GM12878 (cell line): ENCODE measurements around the gene ELL2. TPM values are rescaled to one million over a fixed set of nuclear protein-coding genes. Genes with fewer than 3 reads are reported as not detected.

Experiments
- ATAC-seq: fragments of 200-7000 bp; cut with Tn5 transposase; 3 replicates; pipeline ENCODE4 v1.9.1; 2020; ENCODE audit warnings: mild to moderate bottlenecking, moderate library complexity
- BruUV-seq: library from RNA; stranded (reverse); fragments of 400-500 nt; replicated peaks from 2 replicates; lab custom pipeline; 2021; lab: Mats Ljungman, UMichigan
- CTCF ChIA-PET: fragments of 300-600 bp; sonication (Branson Sonifier 250); formaldehyde crosslinking; extraction: SDS; loops from one replicate; lab custom pipeline; 2021; ENCODE audit warnings: inconsistent platforms; lab: Yijun Ruan, JAX
- POLR2A ChIA-PET: fragments of 350-600 bp; formaldehyde crosslinking; extraction: SDS; loops from one replicate; lab custom pipeline; 2021; ENCODE audit warnings: inconsistent platforms; lab: Charles Lee
- RAD21 ChIA-PET: fragments of 300-600 bp; sonication (Branson Sonifier 250); formaldehyde crosslinking; loops from one replicate; lab custom pipeline; 2023; ENCODE audit warnings: antibody characterized with exemption; ENCODE audit not compliant: unreplicated experiment; lab: Charles Lee
- SMC1A ChIA-PET: fragments of 300-600 bp; sonication (Branson Sonifier 250); formaldehyde crosslinking; loops from one replicate; lab custom pipeline; 2023; ENCODE audit not compliant: unreplicated experiment, uncharacterized antibody; lab: Charles Lee
- DNase-seq: peaks from one replicate; pipeline ENCODE4 v3.0.0-alpha.2; 2011; ENCODE audit warnings: low read depth, low spot score
- FAIRE-seq: peaks from 3 replicates; lab custom pipeline; 2011; peaks lifted over from hg19 to GRCh38; lab: Jason Lieb, UNC
- H2AFZ ChIP-seq: 2 replicates; pipeline ENCODE4 v1.6.0; 2011; ENCODE audit warnings: low read depth, low read length, control low read depth; ENCODE audit not compliant: control insufficient read depth
- H3K27ac ChIP-seq: 2 replicates; pipeline ENCODE4 v1.5.1; 2011; ENCODE audit warnings: control low read depth; ENCODE audit not compliant: control insufficient read depth, insufficient read depth
- H3K27me3 ChIP-seq, 2 experiments: replicated peaks in 1 of 2; 2 replicates each; pipeline versions ENCODE4 v1.6.0 to v1.6.1; 2011; ENCODE audit warnings: low read length in 1 of 2; ENCODE audit not compliant: control insufficient read depth in 2 of 2, insufficient read depth in 2 of 2
- H3K36me3 ChIP-seq, 2 experiments: 2 replicates each; pipeline ENCODE4 v1.5.1; 2011; ENCODE audit warnings: low read length in 1 of 2; ENCODE audit not compliant: control insufficient read depth in 2 of 2, insufficient read depth in 2 of 2
- H3K4me1 ChIP-seq: 2 replicates; pipeline ENCODE4 v1.6.1; 2011; ENCODE audit warnings: mild to moderate bottlenecking, low read length, moderate library complexity, mixed read lengths; ENCODE audit not compliant: control insufficient read depth, insufficient read depth
- H3K4me2 ChIP-seq: 2 replicates; pipeline ENCODE4 v1.6.0; 2011; ENCODE audit warnings: control low read depth; ENCODE audit not compliant: control insufficient read depth, insufficient read depth
- H3K4me3 ChIP-seq: fragments of 200-600 bp; sonication (generic); 2 replicates; pipeline ENCODE4 v1.5.1; 2016
- H3K79me2 ChIP-seq: 2 replicates; pipeline ENCODE4 v1.6.0; 2011; ENCODE audit warnings: low read length; ENCODE audit not compliant: control insufficient read depth, insufficient read depth
- H3K9ac ChIP-seq: 2 replicates; pipeline ENCODE4 v1.8.0; 2011; ENCODE audit warnings: low read length, control low read depth, mixed read lengths; ENCODE audit not compliant: control insufficient read depth, insufficient read depth
- H3K9me3 ChIP-seq: replicated peaks from 3 replicates; pipeline ENCODE4 v1.5.1; 2011; ENCODE audit warnings: mild to moderate bottlenecking, low read length; ENCODE audit not compliant: control insufficient read depth, insufficient read depth
- H4K20me1 ChIP-seq: 2 replicates; pipeline ENCODE4 v1.6.0; 2011; ENCODE audit not compliant: control insufficient read depth, insufficient read depth
- ATF7 ChIP-seq: fragments of 450-650 bp; IDR thresholded peaks from 2 replicates; pipeline ENCODE4 v1.6.1; 2016; ENCODE audit warnings: low read depth, mild to moderate bottlenecking
- CBX3 ChIP-seq: fragments of 200-600 bp; sonication (generic); IDR thresholded peaks from 2 replicates; pipeline ENCODE4 v1.6.1; 2016; ENCODE audit warnings: low read depth, borderline replicate concordance
- CHD2 ChIP-seq: IDR thresholded peaks from 2 replicates; pipeline ENCODE4 v1.6.1; 2011; ENCODE audit warnings: low read depth, low read length, improper control_type of control experiment, borderline replicate concordance
- ETV6 ChIP-seq, 2 experiments: fragments of 450-650 bp in 1 of 2; IDR thresholded peaks in 1 of 2; conservative IDR thresholded peaks in 1 of 2; 2 replicates each; pipeline ENCODE4 v1.6.1; 2014; ENCODE audit warnings: antibody characterized with exemption in 1 of 2, borderline replicate concordance in 1 of 2, low read depth in 1 of 2, mild to moderate bottlenecking in 1 of 2, moderate library complexity in 1 of 2
- EZH2 ChIP-seq: IDR thresholded peaks from 2 replicates; pipeline ENCODE4 v1.6.1; 2012; ENCODE audit warnings: low read depth, mild to moderate bottlenecking, control low read depth, inconsistent platforms, low read length, borderline replicate concordance; ENCODE audit not compliant: control insufficient read depth
- HCFC1 ChIP-seq: fragments of 150-350 bp; IDR thresholded peaks from 2 replicates; pipeline ENCODE4 v1.6.1; 2014; ENCODE audit warnings: low read length
- IKZF1 ChIP-seq: fragments of 450-650 bp; conservative IDR thresholded peaks from 2 replicates; pipeline ENCODE4 v1.6.1; 2017; ENCODE audit warnings: antibody characterized with exemption, mild to moderate bottlenecking
- IKZF2 ChIP-seq, 2 experiments: fragments of 450-650 bp; IDR thresholded peaks; 2 replicates each; pipeline ENCODE4 v1.6.1; 2017; ENCODE audit warnings: mild to moderate bottlenecking in 2 of 2, moderate library complexity in 2 of 2
- NFIC ChIP-seq: IDR thresholded peaks from 2 replicates; pipeline ENCODE4 v1.6.1; 2012; ENCODE audit warnings: low read depth, mild to moderate bottlenecking, inconsistent platforms, low read length, moderate library complexity
- NR2C2 ChIP-seq: IDR thresholded peaks from 2 replicates; pipeline ENCODE4 v1.6.1; 2011; ENCODE audit warnings: borderline replicate concordance, low read depth; ENCODE audit not compliant: control insufficient read depth, insufficient read length
- PAX5 ChIP-seq: IDR thresholded peaks from 2 replicates; pipeline ENCODE4 v1.6.1; 2011; ENCODE audit warnings: low read depth, low read length, borderline replicate concordance
- RB1 ChIP-seq: fragments of 450-650 bp; formaldehyde crosslinking; IDR thresholded peaks from 2 replicates; pipeline ENCODE4 v1.6.1; 2017; ENCODE audit warnings: mild to moderate bottlenecking, borderline replicate concordance
- SIX5 ChIP-seq: IDR thresholded peaks from 2 replicates; pipeline ENCODE4 v1.6.1; 2011; ENCODE audit warnings: mild to moderate bottlenecking, low read depth, low read length, moderate library complexity; ENCODE audit not compliant: severe bottlenecking
- SMC3 ChIP-seq: IDR thresholded peaks from 2 replicates; pipeline ENCODE4 v1.6.1; 2011; ENCODE audit warnings: low read length, improper control_type of control experiment, borderline replicate concordance
- SUZ12 ChIP-seq: fragments of 200-600 bp; sonication (generic); IDR thresholded peaks from one replicate; pipeline ENCODE4 v1.6.1; 2018; ENCODE audit warnings: antibody characterized with exemption, mild to moderate bottlenecking; ENCODE audit not compliant: unreplicated experiment
- TAF1 ChIP-seq: IDR thresholded peaks from 2 replicates; pipeline ENCODE4 v1.6.1; 2011; ENCODE audit warnings: mild to moderate bottlenecking, low read depth, low read length, borderline replicate concordance
- TCF3 ChIP-seq: IDR thresholded peaks from 2 replicates; pipeline ENCODE4 v1.6.1; 2012; ENCODE audit warnings: low read depth, mild to moderate bottlenecking, low read length, borderline replicate concordance; ENCODE audit not compliant: insufficient read depth
- ZNF384 ChIP-seq: IDR thresholded peaks from 2 replicates; pipeline ENCODE4 v1.6.1; 2012; ENCODE audit warnings: low read depth, mild to moderate bottlenecking, low read length, improper control_type of control experiment, borderline replicate concordance
- WGBS: methylation state at CpG from one replicate; pipeline ENCODE4 v1.1.6; 2016; ENCODE audit warnings: low lambda C conversion rate; ENCODE audit not compliant: insufficient replicate concordance, insufficient coverage; ENCODE audit errors: missing lambda C conversion rate; 5-methylcytosine and 5-hydroxymethylcytosine counted together
- in situ Hi-C: fragments of 300-500 bp; cut with MboI; formaldehyde crosslinking; loops from 9 replicates; pipeline ENCODE4 v1.14.3; 2018; ENCODE audit warnings: mixed read lengths
- intact Hi-C: fragments of 100-400 bp; cut with micrococcal nuclease; formaldehyde crosslinking; loops from one replicate; pipeline ENCODE4 v1.14.2; 2022; ENCODE audit not compliant: unreplicated experiment
- polyA plus RNA-seq, 11 experiments: library from polyadenylated mRNA; depleted of rRNA in 4 of 11; unstranded in 6 of 11; stranded (reverse) in 5 of 11; fragments of >200 nt; fragmentation: Nextera tagmentation in 4 of 11; fragmentation: Illumina TruSeq in 1 of 11; extraction: Ambion mirVana in 4 of 11; extraction: Trizol in 1 of 11; gene quantifications; 1 replicate in 1 of 11; 2 replicates in 10 of 11; pipeline versions ENCODE4 v1.2.1 to v1.2.3, GENCODE V29; 2011 to 2016; ENCODE audit warnings: inconsistent platforms in 2 of 11, missing spikeins in 2 of 11, low read depth in 1 of 11
- total RNA-seq, 4 experiments: library from RNA; depleted of rRNA in 3 of 4; stranded (reverse); fragments of >200 nt in 3 of 4; fragmentation: Illumina TruSeq in 1 of 4; extraction: Trizol in 1 of 4; gene quantifications; 2 replicates each; pipeline versions ENCODE4 v1.2.1 to v1.2.3, GENCODE V29; 2013 to 2021
- TF ChIP-seq, protein P1 (sequence below): fragments of 450-650 bp; IDR thresholded peaks from 2 replicates; pipeline ENCODE4 v1.6.1; 2018; ENCODE audit warnings: borderline replicate concordance, mild to moderate bottlenecking; ENCODE audit not compliant: partially characterized antibody
- TF ChIP-seq, protein P2 (sequence below): IDR thresholded peaks from 2 replicates; pipeline ENCODE4 v1.6.1; 2012; ENCODE audit warnings: low read depth, low read length, improper control_type of control experiment

The ELL2 gene
- total and polyA plus RNA-seq, 10 of the 15 experiments (the other 5 are each of a cell fraction or from before 2014, with no cell fraction given), result 24.2 to 91.4 (median 57.4) TPM

DNA sequence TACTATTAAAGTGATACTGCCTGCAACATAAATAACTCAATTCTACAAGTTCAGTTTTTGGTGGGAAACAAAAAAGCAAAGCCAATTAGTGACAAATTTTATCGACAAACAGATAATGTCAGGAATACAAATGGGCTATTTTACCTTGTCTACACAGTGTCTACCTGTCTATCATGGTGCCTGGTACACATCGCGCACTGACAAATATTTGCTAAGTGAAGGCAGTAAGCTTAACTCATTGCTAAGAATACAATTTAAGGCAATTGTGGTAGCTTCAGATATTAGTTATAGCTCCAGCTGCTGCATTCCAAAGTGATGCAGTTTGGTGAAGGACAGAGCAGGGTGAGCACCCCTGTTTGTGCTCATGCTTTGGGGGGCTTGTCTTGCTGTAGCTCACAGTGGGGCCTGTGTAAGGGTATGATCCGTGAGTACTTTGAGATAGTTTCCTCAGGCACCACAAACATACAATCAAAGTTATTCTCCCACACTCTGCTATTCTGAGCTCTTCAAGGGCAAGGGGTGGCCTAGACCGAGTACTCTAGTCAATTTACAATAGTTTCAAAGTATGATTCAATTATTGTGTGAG is 24.7 kb downstream of the ELL2 start (continued):
- TF ChIP-seq IKZF2 (IDR thresholded peaks at IDR 0.05), result no peak
- no peak for TF ChIP-seq PAX5
- TF ChIP-seq EZH2, result no peak
- no peak for TF ChIP-seq IKZF1
- TF ChIP-seq SIX5, result no peak
- no peak for TF ChIP-seq RB1
- TF ChIP-seq SMC3, result no peak
- no peak for TF ChIP-seq ZNF384
- TF ChIP-seq HCFC1, result no peak
- TF ChIP-seq ATF7, result no peak
- no peak for TF ChIP-seq NR2C2
- TF ChIP-seq TCF3, result no peak
- TF ChIP-seq ETV6 (conservative IDR thresholded peaks at IDR 0.05 in 1 of 2, IDR thresholded peaks at IDR 0.05 in 1 of 2; ENCODE audit: borderline replicate concordance in 1 of 2, low read depth in 1 of 2), result no peak

DNA sequence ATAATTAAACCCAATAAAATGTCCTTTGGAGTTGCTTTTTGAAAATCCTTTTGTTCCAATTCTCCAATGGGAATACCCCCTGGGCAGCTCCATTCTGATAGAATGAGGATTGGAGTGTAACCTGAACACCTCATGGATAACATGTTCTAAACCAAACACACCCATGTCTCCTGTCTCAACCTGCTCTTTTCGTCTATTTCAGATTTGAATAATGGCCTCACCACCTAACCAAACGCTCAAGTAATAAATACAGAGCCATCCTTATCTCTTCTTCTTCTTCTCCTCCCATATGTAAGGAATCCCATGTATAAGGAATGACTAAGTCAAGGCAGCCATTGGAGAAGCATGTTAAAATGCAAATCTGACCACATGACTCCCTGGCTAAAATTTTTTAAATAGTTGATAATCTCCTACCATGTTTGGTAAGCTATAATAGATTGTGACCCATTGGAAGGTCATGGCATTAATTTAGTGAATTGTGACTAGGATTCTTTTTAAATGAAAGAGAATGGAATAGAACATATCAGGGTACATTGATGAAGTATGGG is 26.0 kb downstream of the ELL2 start:
- CTCF ChIA-PET, result interaction anchor here (0.8 to 3.4 kb wide), 10 partner anchors 8 to 401 kb away, joined by 3 to 14 read pairs (median 5); no protein-coding TSS in a partner anchor
- no peak overlapping the region for H3K4me2 ChIP-seq
- WGBS, result 100% methylated on average over 2 of the region's 2 CpGs
- RAD21 ChIA-PET, result interaction anchor here (0.9 to 4.6 kb wide), 12 partner anchors 9 to 92 kb away, joined by 3 to 17 read pairs (median 6); no protein-coding TSS in a partner anchor
- no peak overlapping the region for H3K4me3 ChIP-seq
- H3K36me3 ChIP-seq, result peaks cover 0 to 8% of the 10 kb centered on the region in 2 experiments
- no peaks in the 10 kb centered on the region for H3K27me3 ChIP-seq
- no peak overlapping the region for H2AFZ ChIP-seq
- no peak for DNase-seq
- POLR2A ChIA-PET, result interaction anchor here (1.2 to 2.7 kb wide), 7 partner anchors 9 to 28 kb away, joined by 3 to 13 read pairs (median 4); no protein-coding TSS in a partner anchor
- H3K79me2 ChIP-seq, result peaks cover 73% of the 10 kb centered on the region
- FAIRE-seq, result no peak
- no peaks in the 10 kb centered on the region for H4K20me1 ChIP-seq
- ATAC-seq, result no peak
- H3K9me3 ChIP-seq, result no peaks in the 10 kb centered on the region
- BruUV-seq, result no TSS peak
- peaks cover 29% of the 10 kb centered on the region for H3K4me1 ChIP-seq
- SMC1A ChIA-PET, result interaction anchor here (0.8 to 4.8 kb wide), 18 partner anchors 7 to 87 kb away, joined by 3 to 52 read pairs (median 4); no protein-coding TSS in a partner anchor
- no peak overlapping the region for H3K27ac ChIP-seq
- in situ Hi-C loops (no loop called here), intact Hi-C loops (no loop called here)
- H3K9ac ChIP-seq, result no peak overlapping the region
- TF ChIP-seq ATF7 (no peak), NFIC (no peak), SUZ12 (no peak), TAF1 (no peak), CHD2 (no peak), CBX3 (no peak)
- TF ChIP-seq, protein P1, sequence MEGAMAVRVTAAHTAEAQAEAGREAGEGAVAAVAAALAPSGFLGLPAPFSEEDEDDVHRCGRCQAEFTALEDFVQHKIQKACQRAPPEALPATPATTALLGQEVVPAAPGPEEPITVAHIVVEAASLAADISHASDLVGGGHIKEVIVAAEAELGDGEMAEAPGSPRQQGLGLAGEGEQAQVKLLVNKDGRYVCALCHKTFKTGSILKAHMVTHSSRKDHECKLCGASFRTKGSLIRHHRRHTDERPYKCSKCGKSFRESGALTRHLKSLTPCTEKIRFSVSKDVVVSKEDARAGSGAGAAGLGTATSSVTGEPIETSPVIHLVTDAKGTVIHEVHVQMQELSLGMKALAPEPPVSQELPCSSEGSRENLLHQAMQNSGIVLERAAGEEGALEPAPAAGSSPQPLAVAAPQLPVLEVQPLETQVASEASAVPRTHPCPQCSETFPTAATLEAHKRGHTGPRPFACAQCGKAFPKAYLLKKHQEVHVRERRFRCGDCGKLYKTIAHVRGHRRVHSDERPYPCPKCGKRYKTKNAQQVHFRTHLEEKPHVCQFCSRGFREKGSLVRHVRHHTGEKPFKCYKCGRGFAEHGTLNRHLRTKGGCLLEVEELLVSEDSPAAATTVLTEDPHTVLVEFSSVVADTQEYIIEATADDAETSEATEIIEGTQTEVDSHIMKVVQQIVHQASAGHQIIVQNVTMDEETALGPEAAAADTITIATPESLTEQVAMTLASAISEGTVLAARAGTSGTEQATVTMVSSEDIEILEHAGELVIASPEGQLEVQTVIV, result no peak
- TF ChIP-seq, protein P2, sequence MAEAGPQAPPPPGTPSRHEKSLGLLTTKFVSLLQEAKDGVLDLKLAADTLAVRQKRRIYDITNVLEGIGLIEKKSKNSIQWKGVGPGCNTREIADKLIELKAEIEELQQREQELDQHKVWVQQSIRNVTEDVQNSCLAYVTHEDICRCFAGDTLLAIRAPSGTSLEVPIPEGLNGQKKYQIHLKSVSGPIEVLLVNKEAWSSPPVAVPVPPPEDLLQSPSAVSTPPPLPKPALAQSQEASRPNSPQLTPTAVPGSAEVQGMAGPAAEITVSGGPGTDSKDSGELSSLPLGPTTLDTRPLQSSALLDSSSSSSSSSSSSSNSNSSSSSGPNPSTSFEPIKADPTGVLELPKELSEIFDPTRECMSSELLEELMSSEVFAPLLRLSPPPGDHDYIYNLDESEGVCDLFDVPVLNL, result no peak
